GM12892 (cell line): ENCODE data around the gene WDR7.

Source experiments
- POLR2A ChIP-seq: IDR thresholded peaks from 2 replicates; pipeline ENCODE4 v1.6.1; 2011; ENCODE audit warnings: low read depth, low read length, control low read depth
- POLR2AphosphoS5 ChIP-seq: IDR thresholded peaks from 2 replicates; pipeline ENCODE4 v1.6.1; 2011; ENCODE audit warnings: low read depth, low read length, control low read depth
- TAF1 ChIP-seq: IDR thresholded peaks from 2 replicates; pipeline ENCODE4 v1.6.1; 2011; ENCODE audit warnings: low read depth, mild to moderate bottlenecking, control low read depth, low read length, borderline replicate concordance

GRCh38 chr18:57080479-57080878 is 429.3 kb downstream of the WDR7 start:
- TF ChIP-seq POLR2A (no peak), TAF1 (no peak), POLR2AphosphoS5 (no peak)
